Trophoblast cell (in vitro differentiated cells and primary cell): ENCODE measurements around the gene NFE2L3.
"Not testable (repeated sequence)": the region's sequence is repeated elsewhere in the genome, so short reads cannot be mapped to it uniquely, and the experiment has no call there.

ENCODE experiments used
- DNase-seq, 2 donors: peaks; one replicate each; pipeline ENCODE4 v3.0.0-alpha.2; 2016
- H2AFZ ChIP-seq: 2 replicates; pipeline ENCODE4 v1.6.1; 2013; ENCODE audit warnings: low read length, moderate library complexity, mild to moderate bottlenecking; ENCODE audit not compliant: insufficient read depth, poor library complexity
- H2AK5ac ChIP-seq: 2 replicates; pipeline ENCODE4 v1.6.1; 2013; ENCODE audit warnings: mild to moderate bottlenecking, low read length
- H2BK120ac ChIP-seq: 2 replicates; pipeline ENCODE4 v1.6.1; 2013; ENCODE audit warnings: low read length, mild to moderate bottlenecking, moderate library complexity; ENCODE audit not compliant: insufficient read depth, poor library complexity
- H2BK12ac ChIP-seq: 2 replicates; pipeline ENCODE4 v1.6.1; 2013; ENCODE audit warnings: mild to moderate bottlenecking, low read length, moderate library complexity
- H2BK5ac ChIP-seq: 2 replicates; pipeline ENCODE4 v1.6.1; 2013; ENCODE audit warnings: low read length, low read depth, moderate library complexity, mild to moderate bottlenecking; ENCODE audit not compliant: poor library complexity
- H3K14ac ChIP-seq: 2 replicates; pipeline ENCODE4 v1.6.1; 2013; ENCODE audit warnings: mild to moderate bottlenecking, low read length
- H3K18ac ChIP-seq: 2 replicates; pipeline ENCODE4 v1.6.1; 2013; ENCODE audit warnings: mild to moderate bottlenecking, low read length
- H3K23ac ChIP-seq: 2 replicates; pipeline ENCODE4 v1.6.1; 2013; ENCODE audit warnings: low read length
- H3K27ac ChIP-seq: 2 replicates; pipeline ENCODE4 v1.5.1; 2013; ENCODE audit warnings: low read depth, mild to moderate bottlenecking, inconsistent platforms, low read length, moderate library complexity
- H3K27me3 ChIP-seq: 2 replicates; pipeline ENCODE4 v1.6.1; 2013; ENCODE audit warnings: inconsistent platforms, mild to moderate bottlenecking, low read length, moderate library complexity; ENCODE audit not compliant: insufficient read depth
- H3K36me3 ChIP-seq, 2 experiments: 1 replicate in 1 of 2; 2 replicates in 1 of 2; pipeline ENCODE4 v1.6.1; 2013; ENCODE audit warnings: low read length in 2 of 2, mild to moderate bottlenecking in 2 of 2, moderate library complexity in 1 of 2; ENCODE audit not compliant: insufficient read depth in 2 of 2, control insufficient read depth in 1 of 2
- H3K4ac ChIP-seq: 2 replicates; pipeline ENCODE4 v1.6.1; 2013; ENCODE audit warnings: low read depth, mild to moderate bottlenecking, low read length, moderate library complexity
- H3K4me1 ChIP-seq, 2 experiments: 1 replicate in 1 of 2; 2 replicates in 1 of 2; pipeline ENCODE4 v1.6.1; 2013; ENCODE audit warnings: low read length in 2 of 2, mild to moderate bottlenecking in 2 of 2, moderate library complexity in 1 of 2; ENCODE audit not compliant: insufficient read depth in 2 of 2, control insufficient read depth in 1 of 2
- H3K4me2 ChIP-seq: 2 replicates; pipeline ENCODE4 v1.6.1; 2013; ENCODE audit warnings: inconsistent platforms, mild to moderate bottlenecking, low read length, moderate library complexity
- H3K4me3 ChIP-seq: 2 replicates; pipeline ENCODE4 v1.5.1; 2013; ENCODE audit warnings: mild to moderate bottlenecking, low read depth, low read length, inconsistent platforms
- H3K79me1 ChIP-seq: one replicate; pipeline ENCODE4 v1.6.1; 2013; ENCODE audit warnings: low read length
- H3K79me2 ChIP-seq: 2 replicates; pipeline ENCODE4 v1.6.1; 2013; ENCODE audit warnings: low read length, mild to moderate bottlenecking; ENCODE audit not compliant: control insufficient read depth, insufficient read depth, poor library complexity
- H3K9ac ChIP-seq: 2 replicates; pipeline ENCODE4 v1.6.1; 2013; ENCODE audit warnings: mild to moderate bottlenecking, low read length
- H3K9me3 ChIP-seq: 2 replicates; pipeline ENCODE4 v1.6.1; 2013; ENCODE audit warnings: low read depth, mild to moderate bottlenecking, control low read depth, inconsistent platforms, low read length; ENCODE audit not compliant: insufficient read depth
- H4K12ac ChIP-seq: 2 replicates; pipeline ENCODE4 v1.6.1; 2013; ENCODE audit warnings: low read depth, mild to moderate bottlenecking, low read length, moderate library complexity
- H4K8ac ChIP-seq: 2 replicates; pipeline ENCODE4 v1.6.1; 2013; ENCODE audit warnings: low read depth, mild to moderate bottlenecking, low read length, moderate library complexity
- H4K91ac ChIP-seq: one replicate; pipeline ENCODE4 v1.6.1; 2013; ENCODE audit warnings: low read depth, mild to moderate bottlenecking, low read length, moderate library complexity
- WGBS: extraction: QIAGEN DNeasy Blood & Tissue Kit; methylation state at CpG from one replicate; pipeline ENCODE4 v1.1.7; 2013; ENCODE audit warnings: missing lambda C conversion rate; ENCODE audit not compliant: insufficient read length, insufficient coverage; ENCODE audit errors: extremely low coverage; 5-methylcytosine and 5-hydroxymethylcytosine counted together

The NFE2L3 gene

GRCh38 chr7:26122745-26123144 is 29.3 kb upstream of the NFE2L3 start:
- no peak overlapping the region for H3K9ac ChIP-seq
- H3K18ac ChIP-seq = no peak overlapping the region
- H2BK120ac ChIP-seq = no peak overlapping the region
- DNase-seq = no peak
- no peak overlapping the region for H2BK5ac ChIP-seq
- H3K4me1 ChIP-seq = no peaks in the 10 kb centered on the region
- WGBS = no CpG with 5 or more reads among the region's 4 CpGs
- no peaks in the 10 kb centered on the region for H3K79me2 ChIP-seq
- no peak overlapping the region for H2AK5ac ChIP-seq
- H3K4ac ChIP-seq = no peak overlapping the region
- H2AFZ ChIP-seq = no peak overlapping the region
- no peak overlapping the region for H4K12ac ChIP-seq
- no peak overlapping the region for H3K4me3 ChIP-seq
- H3K14ac ChIP-seq = no peak overlapping the region
- no peak overlapping the region for H3K27ac ChIP-seq
- no peak overlapping the region for H3K4me2 ChIP-seq
- no peaks in the 10 kb centered on the region for H3K79me1 ChIP-seq
- H4K8ac ChIP-seq = no peak overlapping the region
- no peak overlapping the region for H2BK12ac ChIP-seq
- H3K23ac ChIP-seq = no peak overlapping the region
- H3K36me3 ChIP-seq = no peaks in the 10 kb centered on the region
- no peaks in the 10 kb centered on the region for H3K9me3 ChIP-seq
- no peaks in the 10 kb centered on the region for H3K27me3 ChIP-seq
- H4K91ac ChIP-seq = no peak overlapping the region

GRCh38 chr7:26124775-26125174 is 27.2 kb upstream of the NFE2L3 start:
- H3K14ac ChIP-seq, H2BK12ac ChIP-seq, H3K9ac ChIP-seq, H3K79me1 ChIP-seq, H3K23ac ChIP-seq, H2BK5ac ChIP-seq, H3K36me3 ChIP-seq, H3K79me2 ChIP-seq, H3K4me2 ChIP-seq, H2AK5ac ChIP-seq, H3K27ac ChIP-seq, H2AFZ ChIP-seq, H3K4ac ChIP-seq, DNase-seq, H4K12ac ChIP-seq, H3K18ac ChIP-seq, H3K9me3 ChIP-seq, H3K4me3 ChIP-seq, H4K8ac ChIP-seq, H3K4me1 ChIP-seq, H2BK120ac ChIP-seq, H3K27me3 ChIP-seq, H4K91ac ChIP-seq: not testable (repeated sequence)
- no CpG with 5 or more reads among the region's 4 CpGs for WGBS

GRCh38 chr7:26127411-26127810 is 24.6 kb upstream of the NFE2L3 start:
- Histone ChIP-seq H4K12ac (no peak overlapping the region), H3K36me3 (no peaks in the 10 kb centered on the region), H3K9ac (no peak overlapping the region), H3K14ac (no peak overlapping the region), H3K23ac (no peak overlapping the region), H4K91ac (no peak overlapping the region), H3K9me3 (peaks cover 2% of the 10 kb centered on the region), H3K27ac (no peak overlapping the region), H2BK120ac (no peak overlapping the region), H2BK12ac (no peak overlapping the region), H3K18ac (no peak overlapping the region), H3K4me2 (no peak overlapping the region), H3K79me2 (no peaks in the 10 kb centered on the region), H2AK5ac (no peak overlapping the region), H2BK5ac (no peak overlapping the region), H3K4ac (no peak overlapping the region), H3K4me3 (no peak overlapping the region), H3K79me1 (peaks cover 3% of the 10 kb centered on the region), H4K8ac (no peak overlapping the region), H2AFZ (no peak overlapping the region), H3K4me1 (no peaks in the 10 kb centered on the region), H3K27me3 (no peaks in the 10 kb centered on the region)
- no CpG with 5 or more reads among the region's 6 CpGs for WGBS
- no peak for DNase-seq

- Histone ChIP-seq H3K23ac (no peak overlapping the region), H3K4ac (no peak overlapping the region), H3K79me2 (no peaks in the 10 kb centered on the region), H3K27me3 (no peaks in the 10 kb centered on the region), H3K79me1 (peaks cover 3% of the 10 kb centered on the region), H4K8ac (no peak overlapping the region), H3K9me3 (peaks cover 2% of the 10 kb centered on the region), H3K4me1 (no peaks in the 10 kb centered on the region), H2BK5ac (no peak overlapping the region), H2BK120ac (no peak overlapping the region), H2AFZ (no peak overlapping the region), H3K4me3 (no peak overlapping the region), H4K91ac (no peak overlapping the region), H2BK12ac (no peak overlapping the region), H2AK5ac (no peak overlapping the region), H3K18ac (no peak overlapping the region), H3K27ac (no peak overlapping the region), H3K36me3 (no peaks in the 10 kb centered on the region), H4K12ac (no peak overlapping the region), H3K4me2 (no peak overlapping the region), H3K9ac (no peak overlapping the region), H3K14ac (no peak overlapping the region)
- DNase-seq = peak in 1 of 2 donors; percentile 18
- WGBS = no CpG with 5 or more reads among the region's 12 CpGs
Measured at GRCh38 chr7:26131056-26131589, 20.9 kb upstream of the NFE2L3 start.
